ENCODE measurements around the gene FAM174B.

FAM174B gene

DNA sequence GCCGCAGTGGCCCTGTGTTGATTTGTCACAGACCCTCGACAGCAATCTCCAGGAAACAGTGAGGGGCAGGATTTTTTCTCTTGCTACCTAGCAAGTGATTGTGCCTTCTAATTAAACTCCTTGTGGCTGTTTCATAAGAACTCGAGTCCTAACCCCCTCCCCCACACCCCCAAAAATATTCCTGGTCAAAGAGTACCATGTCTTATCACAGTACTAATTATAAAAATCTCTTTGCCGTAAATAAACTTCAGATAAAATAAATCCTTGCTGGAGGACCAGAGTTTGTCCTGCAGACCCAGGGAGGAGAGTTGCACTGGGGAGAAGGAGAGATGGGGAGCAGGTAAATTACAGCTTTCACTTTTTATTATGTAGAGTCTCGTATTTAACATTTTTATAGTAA lies 64.3 kb downstream of the FAM174B start:
- TF ChIP-seq JUND (IDR thresholded peaks at IDR 0.05; ENCODE audit: low read depth): no peak
- in situ Hi-C loops (cut with HindIII; ENCODE audit: low pct_unique_long_range_greater_than_20kb, low sequenced_read_pairs): no loop called here
- DNase-seq (ENCODE audit: low read depth in 1 of 2, low spot score in 1 of 2): no peak

DNA sequence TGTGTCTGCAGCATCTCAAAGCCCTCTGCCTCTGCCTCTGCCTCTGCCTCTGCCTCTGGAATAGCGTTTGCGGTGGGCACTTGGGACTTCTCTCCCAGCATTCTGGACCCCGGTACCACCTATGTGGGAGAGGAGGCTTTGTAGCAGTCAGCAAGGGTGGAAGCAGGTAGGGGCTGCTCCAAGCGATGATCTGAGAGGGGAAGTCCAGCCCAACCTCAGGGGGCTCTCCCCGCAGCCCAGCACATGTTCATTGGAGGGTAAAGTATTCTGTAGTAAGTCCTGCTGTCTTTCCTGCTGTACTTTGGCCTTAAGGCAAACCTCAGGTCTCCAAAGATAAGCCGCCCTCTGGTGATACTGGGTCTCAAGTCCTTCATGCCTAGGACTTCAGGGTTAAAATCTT lies 68.6 kb downstream of the FAM174B start:
- in situ Hi-C loops (cut with HindIII; ENCODE audit: low pct_unique_long_range_greater_than_20kb, low sequenced_read_pairs): no loop called here
- TF ChIP-seq JUND (IDR thresholded peaks at IDR 0.05; ENCODE audit: low read depth): no peak
- no peak for DNase-seq (ENCODE audit: low read depth in 1 of 2, low spot score in 1 of 2)

DNA sequence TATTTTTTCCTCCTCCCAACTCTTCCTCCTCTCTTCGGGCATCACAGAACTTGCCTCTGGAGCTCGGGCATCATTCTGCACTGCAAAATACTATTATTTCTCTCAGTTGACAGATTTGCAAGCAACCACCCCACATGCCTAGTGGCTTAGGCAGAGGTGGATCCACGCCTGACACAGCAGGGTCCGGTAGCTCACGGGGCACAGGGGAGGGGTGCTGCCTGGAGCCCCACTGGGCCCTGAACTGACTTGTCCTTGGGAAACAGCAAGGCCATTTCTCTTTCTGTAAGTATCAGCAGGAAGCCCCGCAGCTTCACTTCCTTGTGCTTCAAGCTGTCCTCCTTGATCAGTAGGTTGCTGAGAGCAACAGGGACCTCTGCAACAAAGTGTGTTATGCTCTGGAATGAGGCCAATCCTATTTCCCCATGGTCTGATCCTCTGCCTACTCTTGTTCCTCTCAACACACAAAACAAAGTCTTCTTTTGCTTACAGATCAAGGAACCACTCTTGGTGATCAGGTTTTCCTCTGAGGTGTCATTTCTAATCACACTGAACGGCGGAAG lies 69.1 kb downstream of the FAM174B start:
- in situ Hi-C loops (cut with HindIII; ENCODE audit: low pct_unique_long_range_greater_than_20kb, low sequenced_read_pairs): no loop called here
- no peak for TF ChIP-seq JUND (IDR thresholded peaks at IDR 0.05; ENCODE audit: low read depth)
- no peak for DNase-seq (ENCODE audit: low read depth in 1 of 2, low spot score in 1 of 2)

DNA sequence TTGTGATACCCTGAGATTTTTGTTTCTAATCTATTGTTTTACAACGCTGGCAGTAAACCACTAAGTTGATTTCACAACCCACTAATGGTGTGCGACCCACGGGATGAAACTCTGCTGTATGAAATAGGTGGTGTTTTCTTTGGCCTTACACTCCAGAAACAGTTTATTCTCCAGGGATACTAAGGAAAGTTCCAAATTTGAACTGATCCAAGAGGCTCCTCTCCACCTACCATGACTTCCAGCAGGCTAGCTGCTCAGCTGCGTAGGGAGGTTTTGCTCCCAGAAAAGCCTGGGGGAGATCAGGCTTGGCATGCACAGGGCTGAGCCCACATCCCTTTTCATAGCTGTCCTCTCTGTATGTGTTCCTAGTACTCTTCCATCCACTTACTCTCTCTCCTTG lies 71.5 kb downstream of the FAM174B start:
- in situ Hi-C loops (cut with HindIII; ENCODE audit: low pct_unique_long_range_greater_than_20kb, low sequenced_read_pairs): no loop called here
- no peak for TF ChIP-seq JUND (IDR thresholded peaks at IDR 0.05; ENCODE audit: low read depth)
- DNase-seq (ENCODE audit: low read depth in 1 of 2, low spot score in 1 of 2): no peak

DNA sequence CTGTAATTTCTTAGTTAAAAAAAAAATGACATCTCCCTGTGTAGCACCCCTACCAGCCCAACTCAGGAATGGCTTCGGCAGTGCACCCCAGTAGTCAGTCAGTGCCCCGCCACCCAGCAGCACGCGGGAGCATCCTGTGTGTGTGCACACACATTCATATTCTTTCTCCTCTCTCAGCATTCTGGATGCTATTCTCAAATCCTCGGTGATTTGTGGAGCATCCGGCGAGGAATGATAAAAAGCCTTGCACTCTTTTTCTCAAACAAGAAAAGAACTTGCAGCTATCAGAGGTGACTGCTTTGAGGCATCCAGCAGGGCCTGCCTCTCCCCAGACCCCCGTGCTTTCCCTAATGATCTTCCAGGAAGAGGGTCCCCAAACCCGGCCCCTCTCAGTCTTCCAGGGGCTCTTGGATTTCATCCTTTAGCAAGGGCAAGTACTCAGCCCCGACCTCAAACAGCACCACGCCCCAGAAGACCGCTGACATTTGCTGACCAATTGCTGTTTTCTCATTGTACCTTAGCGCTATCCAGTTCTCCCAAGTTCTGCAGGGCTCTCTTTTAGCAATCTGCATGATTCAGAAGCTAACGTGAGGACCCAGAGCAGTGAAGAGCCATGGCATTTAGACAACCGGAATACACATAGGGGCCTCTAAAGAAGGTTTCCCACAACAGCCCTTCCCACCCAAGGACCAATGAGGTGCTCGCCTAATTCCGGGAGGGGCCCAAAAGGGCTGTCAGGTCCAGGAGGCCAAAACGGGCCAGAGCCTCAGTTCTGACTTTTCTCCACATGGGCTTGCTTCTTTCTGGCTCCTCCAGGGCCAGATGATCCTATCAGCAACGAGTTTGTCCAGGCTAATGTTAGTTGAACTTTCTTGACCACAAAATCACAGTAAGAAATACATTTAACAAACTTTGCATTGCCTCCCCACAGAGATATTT lies 72.2 kb downstream of the FAM174B start:
- in situ Hi-C loops (cut with HindIII; ENCODE audit: low pct_unique_long_range_greater_than_20kb, low sequenced_read_pairs): no loop called here
- no peak for DNase-seq (ENCODE audit: low read depth in 1 of 2, low spot score in 1 of 2)
- no peak for TF ChIP-seq JUND (IDR thresholded peaks at IDR 0.05; ENCODE audit: low read depth)

DNA sequence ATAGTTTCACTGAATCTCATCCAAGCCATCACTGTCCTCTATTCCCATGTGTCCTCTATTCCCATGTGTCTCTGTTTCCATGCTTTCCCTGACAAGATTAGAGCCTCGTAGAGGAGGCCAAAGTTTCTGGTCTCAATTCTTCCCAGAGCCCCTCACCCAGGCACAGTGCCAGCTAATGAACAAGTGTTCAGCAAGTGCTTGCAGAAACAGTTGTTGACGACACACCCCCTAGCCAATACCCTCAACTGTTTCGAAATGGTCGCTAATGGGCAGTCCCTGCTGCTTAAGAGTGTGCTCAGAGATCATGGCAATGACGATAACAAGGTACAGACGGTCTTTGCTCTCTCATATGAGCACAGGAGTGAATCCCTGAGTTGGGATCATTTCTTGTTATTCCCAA lies 73.4 kb downstream of the FAM174B start:
- no peak for DNase-seq (ENCODE audit: low read depth in 1 of 2, low spot score in 1 of 2)
- in situ Hi-C loops (cut with HindIII; ENCODE audit: low pct_unique_long_range_greater_than_20kb, low sequenced_read_pairs): no loop called here
- no peak for TF ChIP-seq JUND (IDR thresholded peaks at IDR 0.05; ENCODE audit: low read depth)

DNA sequence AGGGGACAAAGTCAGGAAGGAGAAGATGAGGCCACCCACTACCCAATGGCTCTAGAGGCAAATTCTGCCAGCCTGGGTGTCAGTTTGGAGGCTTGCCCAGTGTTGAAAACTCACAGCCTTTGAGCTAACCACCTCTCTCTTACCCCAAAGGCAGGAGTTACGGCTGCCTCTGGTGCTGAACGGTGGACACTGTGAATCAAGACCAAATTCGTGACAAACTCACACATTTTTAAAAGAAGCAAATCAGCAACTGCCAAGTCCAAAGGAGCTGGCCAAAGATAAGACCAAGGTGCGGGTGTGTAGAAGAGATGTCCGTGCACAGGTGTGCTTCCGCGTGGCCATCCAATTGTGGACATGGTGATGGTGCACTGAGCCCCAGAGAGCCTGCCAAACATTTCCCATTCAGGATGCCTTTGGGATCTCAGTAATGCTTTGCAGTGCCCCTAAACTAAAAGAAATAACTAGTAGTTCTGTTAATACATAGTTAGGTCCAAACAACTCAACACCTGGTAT lies 74.6 kb downstream of the FAM174B start:
- no peak for TF ChIP-seq JUND (IDR thresholded peaks at IDR 0.05; ENCODE audit: low read depth)
- DNase-seq (ENCODE audit: low read depth in 1 of 2, low spot score in 1 of 2): no peak
- in situ Hi-C loops (cut with HindIII; ENCODE audit: low pct_unique_long_range_greater_than_20kb, low sequenced_read_pairs): no loop called here

DNA sequence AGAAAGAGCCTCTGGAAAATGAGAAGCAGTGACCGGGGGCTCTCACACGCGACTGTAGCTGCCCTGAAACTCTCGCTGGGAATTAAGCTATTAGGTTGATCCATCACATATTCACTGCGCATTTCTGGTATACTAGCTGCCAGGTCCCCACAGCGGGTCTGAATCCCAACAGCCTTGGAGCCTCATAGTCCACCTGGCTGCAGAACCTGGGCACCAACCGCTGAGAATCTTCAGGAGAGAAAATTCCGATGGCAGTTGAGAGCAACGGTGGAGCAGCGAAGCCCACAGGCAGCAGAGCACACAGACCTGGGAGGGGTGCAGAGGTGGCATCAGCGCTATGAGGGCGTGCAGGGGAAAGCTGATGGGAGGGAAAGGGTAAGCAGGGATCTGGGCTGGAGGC lies 75.1 kb downstream of the FAM174B start:
- TF ChIP-seq JUND (IDR thresholded peaks at IDR 0.05; ENCODE audit: low read depth): no peak
- DNase-seq (ENCODE audit: low read depth in 1 of 2, low spot score in 1 of 2): no peak
- in situ Hi-C loops (cut with HindIII; ENCODE audit: low pct_unique_long_range_greater_than_20kb, low sequenced_read_pairs): no loop called here

DNA sequence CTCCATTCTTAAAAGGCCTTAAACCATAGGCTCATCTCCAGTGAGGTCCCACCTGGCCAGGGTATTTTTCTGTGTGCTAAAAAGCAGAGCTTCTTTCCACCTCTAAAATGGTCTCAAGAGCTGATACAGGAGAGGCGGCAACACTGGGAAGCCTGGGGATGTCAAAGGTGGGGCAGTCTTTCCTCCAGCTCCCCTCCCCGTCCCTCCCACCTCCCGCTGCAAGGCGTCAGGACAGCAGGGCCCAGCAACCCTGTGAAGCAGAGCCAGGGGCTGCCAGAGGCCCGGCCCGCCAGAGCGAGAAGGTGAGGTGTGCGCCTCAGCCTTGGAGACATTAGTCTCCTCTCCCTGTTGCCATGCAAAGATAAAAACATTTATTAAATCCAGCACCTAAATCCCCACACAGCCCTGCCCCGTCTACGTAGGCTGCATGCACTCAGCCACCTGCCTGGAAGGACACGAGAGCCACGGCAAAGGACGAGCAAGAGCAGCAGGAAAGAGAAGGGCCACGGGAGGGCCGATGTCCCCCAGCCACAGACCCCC lies 75.6 kb downstream of the FAM174B start:
- no peak for DNase-seq (ENCODE audit: low read depth in 1 of 2, low spot score in 1 of 2)
- TF ChIP-seq JUND (IDR thresholded peaks at IDR 0.05; ENCODE audit: low read depth): no peak
- in situ Hi-C loops (cut with HindIII; ENCODE audit: low pct_unique_long_range_greater_than_20kb, low sequenced_read_pairs): no loop called here

DNA sequence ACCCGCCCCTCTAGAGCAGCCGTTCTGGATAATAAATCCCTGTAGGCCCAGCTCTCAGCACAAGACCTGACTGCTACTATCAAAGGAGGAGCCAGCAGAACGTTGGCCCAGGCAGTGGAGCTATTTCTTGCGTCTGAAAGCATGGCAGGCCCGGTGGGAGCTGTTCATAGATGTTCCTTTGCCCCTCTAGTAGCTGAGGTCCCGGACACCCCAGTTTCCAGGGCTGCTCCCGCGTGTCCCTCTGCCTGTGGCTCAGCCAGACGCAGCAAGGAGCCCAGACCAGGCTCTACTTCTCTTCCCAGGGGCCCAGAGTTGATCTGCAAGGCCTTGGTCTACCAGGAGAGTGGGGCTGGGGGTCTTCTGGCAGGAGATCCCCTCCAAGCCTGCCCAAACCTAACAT lies 76.1 kb downstream of the FAM174B start:
- TF ChIP-seq JUND (IDR thresholded peaks at IDR 0.05; ENCODE audit: low read depth): no peak
- DNase-seq (ENCODE audit: low read depth in 1 of 2, low spot score in 1 of 2): no peak
- in situ Hi-C loops (cut with HindIII; ENCODE audit: low pct_unique_long_range_greater_than_20kb, low sequenced_read_pairs): no loop called here

DNA sequence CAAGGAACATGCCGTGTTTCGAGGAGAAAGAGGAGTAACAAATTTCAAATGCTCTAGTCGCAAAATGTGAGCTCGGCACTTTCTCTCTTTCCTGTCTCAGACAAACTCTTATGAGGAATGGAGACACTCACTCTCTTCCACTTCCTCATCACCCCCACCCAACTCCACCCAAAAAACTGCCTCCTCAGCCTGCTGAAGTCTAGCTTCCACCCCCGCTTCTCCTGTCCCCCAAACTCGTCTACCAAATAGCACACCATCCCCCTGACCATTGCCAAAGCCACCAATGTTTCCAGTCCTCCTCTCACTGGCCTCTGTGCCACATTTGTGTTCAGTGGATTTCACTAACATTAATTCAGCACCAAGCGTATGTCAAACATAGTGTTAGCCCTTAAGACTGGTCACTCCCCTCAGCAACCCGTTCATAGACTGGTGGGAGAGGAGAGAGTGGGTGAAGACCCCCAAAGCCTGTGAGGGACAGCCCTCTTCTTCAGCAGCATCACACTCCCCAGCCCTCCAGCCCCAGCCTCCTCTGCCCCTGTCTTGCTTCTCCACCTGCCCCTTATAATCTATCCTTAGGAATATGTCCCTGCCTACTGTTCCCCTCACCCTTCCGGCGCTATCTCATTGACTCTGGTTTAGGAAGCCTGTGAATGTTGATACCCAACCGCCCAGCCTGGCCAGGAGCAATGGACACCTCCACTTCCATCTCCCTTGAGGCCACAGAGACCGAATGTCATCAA lies 77.3 kb downstream of the FAM174B start:
- no peak for TF ChIP-seq JUND (IDR thresholded peaks at IDR 0.05; ENCODE audit: low read depth)
- DNase-seq (ENCODE audit: low read depth in 1 of 2, low spot score in 1 of 2): no peak
- in situ Hi-C loops (cut with HindIII; ENCODE audit: low pct_unique_long_range_greater_than_20kb, low sequenced_read_pairs): no loop called here

DNA sequence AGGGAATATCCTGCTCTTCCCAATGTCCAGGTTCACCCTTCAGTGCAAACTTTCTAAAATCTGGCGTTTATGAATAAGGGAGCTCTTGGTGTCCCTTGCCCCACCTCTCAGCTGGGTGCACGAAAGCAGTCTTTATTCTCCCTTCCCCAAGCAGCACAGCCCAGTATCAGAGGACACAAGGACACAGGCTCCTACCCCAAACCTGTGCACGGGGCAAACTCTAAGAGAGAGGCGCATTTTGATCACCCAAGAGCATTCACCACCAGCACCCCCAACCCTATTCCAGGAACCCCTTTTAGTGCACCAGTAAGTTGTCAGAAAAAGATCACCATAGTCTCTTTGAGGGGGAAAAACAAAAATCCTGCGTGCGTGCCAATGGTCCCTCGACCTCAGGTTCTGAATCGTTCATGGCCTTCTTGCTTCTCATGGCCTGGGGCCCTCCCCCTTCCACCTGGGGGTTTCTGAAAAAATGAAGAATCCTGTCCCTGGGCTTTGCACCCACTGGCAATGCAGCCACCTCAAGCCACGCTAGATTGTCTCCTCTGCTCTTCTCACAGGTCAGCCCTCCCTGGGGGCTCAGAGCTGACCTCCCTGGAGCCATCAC lies 78.9 kb downstream of the FAM174B start:
- DNase-seq (ENCODE audit: low read depth in 1 of 2, low spot score in 1 of 2): no peak
- in situ Hi-C loops (cut with HindIII; ENCODE audit: low pct_unique_long_range_greater_than_20kb, low sequenced_read_pairs): no loop called here
- no peak for TF ChIP-seq JUND (IDR thresholded peaks at IDR 0.05; ENCODE audit: low read depth)

Measured in T47D (cell line).